PC-9 (cell line): ENCODE measurements around the gene IL10. TPM values are rescaled to one million over a fixed set of nuclear protein-coding genes. Genes with fewer than 3 reads are reported as not detected.

Experiments used
- BruUV-seq: library from RNA; stranded (reverse); fragments of 400-500 nt; replicated peaks from 2 replicates; lab custom pipeline; 2021; lab: Mats Ljungman, UMichigan
- CTCF ChIA-PET: fragments of 300-600 bp; sonication (Branson Sonifier 250); formaldehyde crosslinking; loops from one replicate; lab custom pipeline; 2022; ENCODE audit warnings: antibody characterized with exemption; lab: Charles Lee
- POLR2A ChIA-PET: fragments of 300-600 bp; sonication (Branson Sonifier 250); formaldehyde crosslinking; loops from one replicate; lab custom pipeline; 2022; ENCODE audit warnings: antibody characterized with exemption; ENCODE audit not compliant: unreplicated experiment; lab: Charles Lee
- DNase-seq, 2 experiments: peaks; one replicate each; pipeline versions ENCODE4 v3.0.0 to v3.0.0-alpha.2; 2015 to 2022; ENCODE audit warnings: mixed read lengths in 1 of 2
- H2AFZ ChIP-seq: fragments of 200-600 bp; sonication (generic); 2 replicates; pipeline ENCODE4 v1.8.1; 2017; ENCODE audit warnings: antibody characterized with exemption
- H3F3A ChIP-seq: fragments of 200-600 bp; sonication (generic); 2 replicates; pipeline ENCODE4 v1.8.1; 2017; ENCODE audit warnings: antibody characterized with exemption, mild to moderate bottlenecking, low read depth; ENCODE audit not compliant: insufficient read depth
- H3K27ac ChIP-seq: fragments of 200-600 bp; sonication (generic); 2 replicates; pipeline ENCODE4 v1.6.1; 2016; ENCODE audit warnings: mixed run types
- H3K27me3 ChIP-seq: fragments of 200-600 bp; sonication (generic); 2 replicates; pipeline ENCODE4 v1.6.1; 2016; ENCODE audit warnings: low read depth, mixed run types; ENCODE audit not compliant: insufficient read depth
- H3K36me3 ChIP-seq: fragments of 200-600 bp; sonication (generic); 2 replicates; pipeline ENCODE4 v1.6.1; 2016; ENCODE audit warnings: low read depth, mixed run types
- H3K4me1 ChIP-seq: fragments of 200-600 bp; sonication (generic); replicated peaks from 2 replicates; pipeline ENCODE4 v1.6.1; 2016; ENCODE audit warnings: mixed run types; ENCODE audit not compliant: insufficient read depth
- H3K4me2 ChIP-seq: fragments of 200-600 bp; sonication (generic); 2 replicates; pipeline ENCODE4 v1.6.1; 2017; ENCODE audit warnings: mixed run types
- H3K4me3 ChIP-seq: fragments of 200-600 bp; sonication (generic); 2 replicates; pipeline ENCODE4 v1.6.1; 2016; ENCODE audit warnings: mixed run types
- H3K79me2 ChIP-seq: fragments of 200-600 bp; sonication (generic); 2 replicates; pipeline ENCODE4 v1.6.1; 2017; ENCODE audit warnings: low read depth, mixed run types
- H3K9me2 ChIP-seq: fragments of 200-600 bp; sonication (generic); 2 replicates; pipeline ENCODE4 v1.8.1; 2017; ENCODE audit warnings: mild to moderate bottlenecking; ENCODE audit not compliant: insufficient read depth
- H3K9me3 ChIP-seq: fragments of 200-600 bp; sonication (generic); 2 replicates; pipeline ENCODE4 v1.8.1; 2016; ENCODE audit warnings: low read depth; ENCODE audit not compliant: insufficient read depth
- H4K20me1 ChIP-seq: fragments of 200-600 bp; sonication (generic); 2 replicates; pipeline ENCODE4 v1.8.1; 2017; ENCODE audit not compliant: insufficient read depth
- EZH2 ChIP-seq: fragments of 200-600 bp; sonication (generic); IDR thresholded peaks from 2 replicates; pipeline ENCODE4 v1.8.0; 2017; ENCODE audit warnings: antibody characterized with exemption, low read depth
- intact Hi-C: fragments of 100-400 bp; cut with micrococcal nuclease; formaldehyde crosslinking; loops from one replicate; pipeline ENCODE4 v1.10.0; 2022; ENCODE audit not compliant: unreplicated experiment
- total RNA-seq: library from RNA; stranded (reverse); gene quantifications from 2 replicates; pipeline ENCODE4 v1.2.3, GENCODE V29; 2021
- TF ChIP-seq, protein P1 (sequence below): fragments of 200-600 bp; sonication (generic); conservative IDR thresholded peaks from 2 replicates; pipeline ENCODE4 v1.6.1; 2017; ENCODE audit warnings: mixed run types, antibody characterized with exemption, mild to moderate bottlenecking, moderate library complexity

The IL10 gene
- total RNA-seq, 1 experiment from 2014 or later: not detected

GRCh38 chr1:206732508-206732907, 39.8 kb downstream of the IL10 start:
- Histone ChIP-seq H3K27me3 (no peaks in the 10 kb centered on the region), H3K9me3 (no peaks in the 10 kb centered on the region), H3K4me1 (no peaks in the 10 kb centered on the region), H4K20me1 (peaks cover 7% of the 10 kb centered on the region), H3K27ac (no peak overlapping the region), H3K79me2 (0 out of 2 replicates have a peak, but pooled peaks cover 8% of the 10 kb centered on the region), H3F3A (no peaks in the 10 kb centered on the region), H3K4me3 (no peak overlapping the region), H3K9me2 (no peaks in the 10 kb centered on the region), H3K36me3 (peaks cover 10% of the 10 kb centered on the region; the same call in 1 of the 2 replicates), H2AFZ (no peak overlapping the region), H3K4me2 (no peak overlapping the region)
- CTCF ChIA-PET: interaction anchor here (0.7 kb wide), 1 partner anchor 356 kb away, joined by 3 read pairs; the partner anchor contains the start of gene C4BPB
- intact Hi-C loops: no loop called here
- DNase-seq: no peak
- BruUV-seq: no TSS peak
- POLR2A ChIA-PET: no interaction called here
- TF ChIP-seq EZH2: no peak
- TF ChIP-seq, protein P1, sequence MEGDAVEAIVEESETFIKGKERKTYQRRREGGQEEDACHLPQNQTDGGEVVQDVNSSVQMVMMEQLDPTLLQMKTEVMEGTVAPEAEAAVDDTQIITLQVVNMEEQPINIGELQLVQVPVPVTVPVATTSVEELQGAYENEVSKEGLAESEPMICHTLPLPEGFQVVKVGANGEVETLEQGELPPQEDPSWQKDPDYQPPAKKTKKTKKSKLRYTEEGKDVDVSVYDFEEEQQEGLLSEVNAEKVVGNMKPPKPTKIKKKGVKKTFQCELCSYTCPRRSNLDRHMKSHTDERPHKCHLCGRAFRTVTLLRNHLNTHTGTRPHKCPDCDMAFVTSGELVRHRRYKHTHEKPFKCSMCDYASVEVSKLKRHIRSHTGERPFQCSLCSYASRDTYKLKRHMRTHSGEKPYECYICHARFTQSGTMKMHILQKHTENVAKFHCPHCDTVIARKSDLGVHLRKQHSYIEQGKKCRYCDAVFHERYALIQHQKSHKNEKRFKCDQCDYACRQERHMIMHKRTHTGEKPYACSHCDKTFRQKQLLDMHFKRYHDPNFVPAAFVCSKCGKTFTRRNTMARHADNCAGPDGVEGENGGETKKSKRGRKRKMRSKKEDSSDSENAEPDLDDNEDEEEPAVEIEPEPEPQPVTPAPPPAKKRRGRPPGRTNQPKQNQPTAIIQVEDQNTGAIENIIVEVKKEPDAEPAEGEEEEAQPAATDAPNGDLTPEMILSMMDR: no peak

DNA sequence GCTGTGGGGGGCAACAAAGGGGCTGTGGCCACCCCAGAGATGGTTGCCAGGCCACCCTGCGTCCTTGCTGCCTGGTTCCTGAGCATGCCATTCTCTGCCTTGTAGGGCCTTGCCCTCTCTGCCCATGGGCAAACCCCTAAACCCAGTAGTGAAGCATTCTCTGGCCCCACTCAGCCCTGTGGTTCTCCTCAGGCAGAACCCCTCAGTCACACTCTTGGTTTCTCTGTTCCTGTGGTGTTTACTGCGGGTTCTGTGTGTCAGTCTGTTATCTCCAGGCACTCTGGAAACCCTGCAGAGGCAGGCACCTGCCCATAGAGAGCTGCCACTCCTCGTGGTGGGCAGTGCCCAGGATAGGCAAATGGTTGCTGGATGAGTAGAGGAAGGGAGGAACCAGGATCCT, 42.8 kb downstream of the IL10 start:
- intact Hi-C loops: loop anchor here (5.0 kb wide), 3 partner anchors 92 to 348 kb away; partner anchors contain the start of gene DYRK3
- no peak for DNase-seq
- Histone ChIP-seq H2AFZ (no peak overlapping the region), H3F3A (peaks cover 2% of the 10 kb centered on the region; the same call in 1 of the 2 replicates), H3K9me3 (no peaks in the 10 kb centered on the region), H3K4me3 (no peak overlapping the region), H3K4me2 (no peak overlapping the region), H3K9me2 (no peaks in the 10 kb centered on the region), H3K27me3 (no peaks in the 10 kb centered on the region), H3K4me1 (peaks cover 15% of the 10 kb centered on the region), H3K36me3 (no peaks in the 10 kb centered on the region), H3K79me2 (peaks cover 35% of the 10 kb centered on the region), H4K20me1 (peaks cover 29% of the 10 kb centered on the region), H3K27ac (no peak overlapping the region)
- POLR2A ChIA-PET: no interaction called here
- BruUV-seq: no TSS peak
- no peak for TF ChIP-seq EZH2
- CTCF ChIA-PET: no interaction called here

DNA sequence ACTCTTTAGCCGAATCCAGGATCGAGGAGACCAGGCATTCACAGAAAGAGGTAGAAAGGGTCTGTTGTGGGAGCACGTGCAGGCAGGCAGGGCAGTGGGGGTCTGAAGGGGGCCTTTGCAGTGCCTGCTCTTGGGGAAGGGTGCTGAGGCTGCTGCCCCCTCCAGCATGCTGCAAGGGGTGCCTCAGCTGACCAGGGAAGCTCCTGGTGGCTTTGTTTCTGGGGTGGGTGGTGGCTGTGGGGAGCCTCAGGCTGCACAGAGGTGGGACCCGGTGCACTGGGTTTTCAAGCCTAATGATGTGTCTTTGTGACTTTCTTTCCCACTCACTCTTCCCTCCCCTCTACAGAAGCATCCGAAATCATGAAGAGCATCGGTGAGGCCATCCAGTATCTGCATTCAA, 43.2 kb downstream of the IL10 start:
- Histone ChIP-seq H3K79me2 (peaks cover 35% of the 10 kb centered on the region), H3F3A (peaks cover 6% of the 10 kb centered on the region; the same call in 1 of the 2 replicates), H3K36me3 (no peaks in the 10 kb centered on the region), H3K9me3 (no peaks in the 10 kb centered on the region), H4K20me1 (peaks cover 29% of the 10 kb centered on the region), H3K27ac (no peak overlapping the region), H3K27me3 (no peaks in the 10 kb centered on the region), H3K9me2 (no peaks in the 10 kb centered on the region), H3K4me2 (no peak overlapping the region), H2AFZ (no peak overlapping the region), H3K4me3 (no peak overlapping the region), H3K4me1 (peaks cover 20% of the 10 kb centered on the region)
- TF ChIP-seq, protein P1: no peak
- TF ChIP-seq EZH2: no peak
- no peak for DNase-seq
- CTCF ChIA-PET: no interaction called here
- BruUV-seq: no TSS peak
- intact Hi-C loops: loop anchor here (5.0 kb wide), 3 partner anchors 92 to 348 kb away; partner anchors contain the start of gene DYRK3
- POLR2A ChIA-PET: no interaction called here

GRCh38 chr1:206728697-206728987, 43.7 kb downstream of the IL10 start:
- DNase-seq: no peak
- peaks cover 24% of the 10 kb centered on the region for H3K4me1 ChIP-seq
- no peaks in the 10 kb centered on the region for H3K36me3 ChIP-seq
- intact Hi-C loops: loop anchor here (5.0 kb wide), 3 partner anchors 91 to 349 kb away; partner anchors contain the start of gene DYRK3
- POLR2A ChIA-PET: no interaction called here
- no peak overlapping the region for H3K27ac ChIP-seq
- H3F3A ChIP-seq: peaks cover 9% of the 10 kb centered on the region; the same call in 1 of the 2 replicates
- H3K4me3 ChIP-seq: no peak overlapping the region
- peaks cover 29% of the 10 kb centered on the region for H4K20me1 ChIP-seq
- H3K4me2 ChIP-seq: no peak overlapping the region
- H3K27me3 ChIP-seq: no peaks in the 10 kb centered on the region
- peaks cover 35% of the 10 kb centered on the region for H3K79me2 ChIP-seq
- CTCF ChIA-PET: interaction anchor here (0.6 kb wide), 1 partner anchor 124 kb away, joined by 5 read pairs; no protein-coding TSS in a partner anchor
- H2AFZ ChIP-seq: no peak overlapping the region
- TF ChIP-seq, protein P1: no peak
- TF ChIP-seq EZH2: no peak
- no TSS peak for BruUV-seq
- no peaks in the 10 kb centered on the region for H3K9me3 ChIP-seq
- H3K9me2 ChIP-seq: no peaks in the 10 kb centered on the region
